Sigmoid colon (tissue), 4 donors: ENCODE measurements around the gene MASP2.

ENCODE experiments used
- POLR2AphosphoS5 ChIP-seq, 4 donors: sonication (generic); formaldehyde crosslinking; IDR thresholded peaks; one replicate each; pipeline ENCODE4 v1.6.1; 2017; ENCODE audit warnings: antibody characterized with exemption in 4 of 4
- TF ChIP-seq, protein P1 (sequence below), 4 experiments: fragments of 450-650 bp in 3 of 4; fragments of 200-600 bp in 1 of 4; IDR thresholded peaks; one replicate each; pipeline ENCODE4 v1.5.1; 2016 to 2019; ENCODE audit warnings: antibody characterized with exemption in 4 of 4, mild to moderate bottlenecking in 3 of 4, moderate library complexity in 2 of 4

DNA sequence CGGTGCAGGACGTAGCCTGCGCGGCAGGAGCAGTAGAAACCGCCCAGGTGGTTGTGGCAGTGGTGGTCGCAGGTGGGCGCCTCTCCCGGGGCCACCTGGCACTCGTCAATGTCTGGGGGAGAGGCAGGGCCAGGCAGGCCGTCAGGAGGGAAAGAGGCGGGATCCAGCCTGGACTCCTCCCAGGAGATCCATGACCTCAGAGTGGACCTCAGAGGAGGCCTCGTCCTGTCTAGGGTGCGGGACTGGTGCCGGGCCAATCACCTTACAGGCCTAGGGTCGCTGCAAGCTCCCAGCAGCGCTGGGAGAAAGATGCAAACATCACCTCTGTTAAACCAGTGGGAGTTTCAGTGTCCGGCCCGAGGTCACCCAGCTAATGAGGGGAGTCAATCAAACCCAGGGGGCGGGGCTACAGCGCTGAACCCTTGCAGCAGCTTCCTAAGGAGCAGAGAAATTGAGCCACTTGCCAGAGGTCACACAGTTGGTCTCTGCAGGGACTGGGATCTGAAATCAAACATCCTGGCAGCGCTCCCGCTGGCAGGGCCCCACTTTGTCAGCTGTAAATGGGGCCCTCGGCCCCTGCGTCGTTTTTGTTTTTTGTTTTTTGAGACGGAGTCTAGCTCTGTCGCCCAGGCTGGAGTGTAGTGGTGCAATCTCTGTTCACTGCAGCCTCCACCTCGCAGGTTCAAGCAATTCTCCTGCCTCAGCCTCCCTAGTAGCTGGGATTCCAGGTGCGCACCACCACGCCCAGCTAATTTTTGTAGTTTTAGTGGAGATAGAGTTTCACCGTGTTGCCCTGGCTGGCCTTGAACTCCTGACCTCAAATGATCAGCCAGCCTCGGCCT, 1.4 kb downstream of the MASP2 start:
- TF ChIP-seq, protein P1, sequence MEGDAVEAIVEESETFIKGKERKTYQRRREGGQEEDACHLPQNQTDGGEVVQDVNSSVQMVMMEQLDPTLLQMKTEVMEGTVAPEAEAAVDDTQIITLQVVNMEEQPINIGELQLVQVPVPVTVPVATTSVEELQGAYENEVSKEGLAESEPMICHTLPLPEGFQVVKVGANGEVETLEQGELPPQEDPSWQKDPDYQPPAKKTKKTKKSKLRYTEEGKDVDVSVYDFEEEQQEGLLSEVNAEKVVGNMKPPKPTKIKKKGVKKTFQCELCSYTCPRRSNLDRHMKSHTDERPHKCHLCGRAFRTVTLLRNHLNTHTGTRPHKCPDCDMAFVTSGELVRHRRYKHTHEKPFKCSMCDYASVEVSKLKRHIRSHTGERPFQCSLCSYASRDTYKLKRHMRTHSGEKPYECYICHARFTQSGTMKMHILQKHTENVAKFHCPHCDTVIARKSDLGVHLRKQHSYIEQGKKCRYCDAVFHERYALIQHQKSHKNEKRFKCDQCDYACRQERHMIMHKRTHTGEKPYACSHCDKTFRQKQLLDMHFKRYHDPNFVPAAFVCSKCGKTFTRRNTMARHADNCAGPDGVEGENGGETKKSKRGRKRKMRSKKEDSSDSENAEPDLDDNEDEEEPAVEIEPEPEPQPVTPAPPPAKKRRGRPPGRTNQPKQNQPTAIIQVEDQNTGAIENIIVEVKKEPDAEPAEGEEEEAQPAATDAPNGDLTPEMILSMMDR (IDR thresholded peaks at IDR 0.05) = no peak
- no peak for TF ChIP-seq POLR2AphosphoS5 (IDR thresholded peaks at IDR 0.05)
